ENCODE measurements around the gene ALKBH5.
"Not testable (repeated sequence)": the region's sequence is repeated elsewhere in the genome, so short reads cannot be mapped to it uniquely, and the experiment has no call there.

ALKBH5 gene

GRCh38 chr17:18205861-18206260 lies 22.2 kb downstream of the ALKBH5 start:
- H3K4me3 ChIP-seq (ENCODE audit: severe bottlenecking), result no peak overlapping the region
- H3K27ac ChIP-seq (ENCODE audit: poor library complexity, severe bottlenecking), result no peak overlapping the region
- no peak for ATAC-seq (ENCODE audit: low read depth)
- H3K27me3 ChIP-seq (ENCODE audit: insufficient read depth, poor library complexity, severe bottlenecking), result no peaks in the 10 kb centered on the region
- peaks cover 65% of the 10 kb centered on the region for H3K36me3 ChIP-seq (ENCODE audit: low read depth)
- no peaks in the 10 kb centered on the region for H3K9me3 ChIP-seq (ENCODE audit: severe bottlenecking)
- DNase-seq (ENCODE audit: low spot score), result no peak
- no peak for TF ChIP-seq CTCF (IDR thresholded peaks at IDR 0.05; ENCODE audit: poor library complexity, severe bottlenecking)
- H3K4me1 ChIP-seq (ENCODE audit: insufficient read depth, poor library complexity, severe bottlenecking), result no peaks in the 10 kb centered on the region

- no peak for TF ChIP-seq CTCF (IDR thresholded peaks at IDR 0.05; ENCODE audit: poor library complexity, severe bottlenecking)
- Histone ChIP-seq H3K27ac (ENCODE audit: poor library complexity, severe bottlenecking) (no peak overlapping the region), H3K27me3 (ENCODE audit: insufficient read depth, poor library complexity, severe bottlenecking) (no peaks in the 10 kb centered on the region), H3K9me3 (ENCODE audit: severe bottlenecking) (no peaks in the 10 kb centered on the region), H3K36me3 (ENCODE audit: low read depth) (peaks cover 62% of the 10 kb centered on the region), H3K4me3 (ENCODE audit: severe bottlenecking) (no peak overlapping the region), H3K4me1 (ENCODE audit: insufficient read depth, poor library complexity, severe bottlenecking) (no peaks in the 10 kb centered on the region)
- DNase-seq (ENCODE audit: low spot score) (no peak), ATAC-seq (ENCODE audit: low read depth) (no peak)
Measured at GRCh38 chr17:18206962-18207361, 23.3 kb downstream of the ALKBH5 start.

DNA sequence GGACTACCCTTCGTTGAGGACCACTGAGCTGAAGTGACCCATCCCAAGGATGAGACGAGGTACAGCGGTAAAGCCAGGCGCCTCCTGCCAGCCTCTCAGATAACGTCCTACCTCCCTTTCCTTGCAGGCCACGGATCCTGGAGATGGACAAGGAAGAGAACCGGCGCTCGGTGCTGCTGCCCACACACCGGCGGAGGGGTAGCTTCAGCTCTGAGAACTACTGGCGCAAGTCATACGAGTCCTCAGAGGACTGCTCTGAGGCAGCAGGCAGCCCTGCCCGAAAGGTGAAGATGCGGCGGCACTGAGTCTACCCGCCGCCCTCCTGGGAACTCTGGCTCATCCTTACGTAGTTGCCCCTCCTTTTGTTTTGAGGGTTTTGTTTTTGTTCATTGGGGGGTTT lies 24.5 kb downstream of the ALKBH5 start:
- ATAC-seq (ENCODE audit: low read depth) (no peak), DNase-seq (ENCODE audit: low spot score) (no peak)
- Histone ChIP-seq H3K9me3 (ENCODE audit: severe bottlenecking) (no peaks in the 10 kb centered on the region), H3K27ac (ENCODE audit: poor library complexity, severe bottlenecking) (no peak overlapping the region), H3K27me3 (ENCODE audit: insufficient read depth, poor library complexity, severe bottlenecking) (no peaks in the 10 kb centered on the region), H3K4me1 (ENCODE audit: insufficient read depth, poor library complexity, severe bottlenecking) (no peaks in the 10 kb centered on the region), H3K4me3 (ENCODE audit: severe bottlenecking) (no peak overlapping the region), H3K36me3 (ENCODE audit: low read depth) (peaks cover 57% of the 10 kb centered on the region)
- TF ChIP-seq CTCF (IDR thresholded peaks at IDR 0.05; ENCODE audit: poor library complexity, severe bottlenecking), result no peak

DNA sequence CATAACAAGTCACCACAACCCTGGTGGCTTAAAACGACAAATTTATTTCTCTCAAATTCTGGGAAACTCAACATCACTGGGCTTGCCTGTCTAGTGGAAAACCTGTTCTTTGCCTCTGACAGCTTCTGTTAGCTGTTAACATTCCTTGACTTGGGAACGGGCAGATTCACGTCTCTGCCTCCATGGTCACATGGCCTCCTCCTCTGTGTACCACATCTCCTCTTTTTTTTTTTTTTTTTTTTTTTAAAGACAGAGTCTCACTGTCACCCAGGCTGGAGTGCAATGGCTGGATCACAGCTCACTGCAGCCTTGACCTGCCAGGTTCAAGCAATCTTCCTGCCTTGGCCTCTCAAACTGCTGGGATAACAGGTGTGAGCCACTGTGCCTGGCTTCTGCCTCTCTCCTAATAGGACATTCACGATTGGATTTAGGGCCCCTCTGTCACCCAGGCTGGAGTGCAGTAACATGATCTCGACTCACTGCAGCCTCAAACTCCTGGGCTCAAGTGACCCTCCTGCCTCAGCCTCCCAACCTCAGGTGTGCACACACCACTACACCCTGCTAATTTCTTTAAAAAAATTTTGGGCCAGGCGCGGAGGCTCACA lies 30.1 kb downstream of the ALKBH5 start:
- Histone ChIP-seq H3K27me3 (ENCODE audit: insufficient read depth, poor library complexity, severe bottlenecking) (no peaks in the 10 kb centered on the region), H3K36me3 (ENCODE audit: low read depth) (peaks cover 16% of the 10 kb centered on the region), H3K9me3 (ENCODE audit: severe bottlenecking) (no peaks in the 10 kb centered on the region), H3K4me1 (ENCODE audit: insufficient read depth, poor library complexity, severe bottlenecking) (no peaks in the 10 kb centered on the region), H3K27ac (ENCODE audit: poor library complexity, severe bottlenecking) (no peak overlapping the region), H3K4me3 (ENCODE audit: severe bottlenecking) (no peak overlapping the region)
- ATAC-seq (ENCODE audit: low read depth) (no peak), DNase-seq (ENCODE audit: low spot score) (no peak)
- TF ChIP-seq CTCF (IDR thresholded peaks at IDR 0.05; ENCODE audit: poor library complexity, severe bottlenecking), result no peak

DNA sequence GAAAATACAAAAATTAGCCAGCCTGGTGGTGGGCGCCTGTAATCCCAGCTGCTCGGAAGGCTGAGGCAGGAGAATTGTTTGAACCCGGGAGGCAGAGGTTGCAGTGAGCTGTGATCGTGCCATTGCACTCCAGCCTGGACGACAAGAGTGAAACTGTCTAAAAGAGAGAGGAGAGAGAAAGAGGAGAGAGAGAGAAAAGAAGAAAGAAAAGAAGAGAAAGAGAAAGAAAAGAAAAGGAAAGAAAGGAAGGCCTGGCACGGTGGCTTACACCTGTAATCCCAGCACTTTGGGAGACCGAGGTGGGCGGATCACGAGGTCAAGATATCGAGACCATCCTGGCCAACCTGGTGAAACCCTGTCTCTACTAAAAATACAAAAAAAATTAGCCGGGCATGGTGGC lies 33.3 kb downstream of the ALKBH5 start:
- H3K36me3 ChIP-seq (ENCODE audit: low read depth); H3K27me3 ChIP-seq (ENCODE audit: insufficient read depth, poor library complexity, severe bottlenecking); ATAC-seq (ENCODE audit: low read depth); H3K27ac ChIP-seq (ENCODE audit: poor library complexity, severe bottlenecking); H3K4me1 ChIP-seq (ENCODE audit: insufficient read depth, poor library complexity, severe bottlenecking); H3K9me3 ChIP-seq (ENCODE audit: severe bottlenecking); H3K4me3 ChIP-seq (ENCODE audit: severe bottlenecking); DNase-seq (ENCODE audit: low spot score): not testable (repeated sequence)

All from RWPE2 (cell line).